GM21529 (cell line): ENCODE results near the gene LEMD1.
A peak's percentile ranks its signal among the peaks of the same experiment; 100 is the strongest.
"Not testable (repeated sequence)": the region's sequence is repeated elsewhere in the genome, so short reads cannot be mapped to it uniquely, and the experiment has no call there.

Experiments used
- ATAC-seq: cut with Tn5 transposase; IDR thresholded peaks from one replicate; pipeline ENCODE4 v1.9.1; 2021; ENCODE audit not compliant: unreplicated experiment

The LEMD1 gene

GRCh38 chr1:205447457-205448341 is 25.8 kb upstream of the LEMD1 start:
- no peak for ATAC-seq

GRCh38 chr1:205446828-205447227 is 25.0 kb upstream of the LEMD1 start:
- no peak for ATAC-seq

DNA sequence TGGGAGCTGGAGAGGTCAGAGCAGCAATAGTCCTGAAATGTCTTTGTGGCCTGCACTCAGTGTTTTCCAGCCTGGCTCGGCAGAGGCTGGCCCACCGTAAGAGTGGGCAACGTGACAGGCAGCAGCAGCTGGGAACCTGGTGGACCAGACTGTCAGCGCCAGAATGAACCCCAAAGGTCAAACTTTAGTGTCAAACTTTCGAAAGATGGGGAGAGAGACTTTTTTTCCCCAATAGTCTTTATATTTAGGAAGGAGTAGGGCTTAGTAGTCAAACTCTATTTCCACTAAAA is 23.7 kb upstream of the LEMD1 start:
- no peak for ATAC-seq

DNA sequence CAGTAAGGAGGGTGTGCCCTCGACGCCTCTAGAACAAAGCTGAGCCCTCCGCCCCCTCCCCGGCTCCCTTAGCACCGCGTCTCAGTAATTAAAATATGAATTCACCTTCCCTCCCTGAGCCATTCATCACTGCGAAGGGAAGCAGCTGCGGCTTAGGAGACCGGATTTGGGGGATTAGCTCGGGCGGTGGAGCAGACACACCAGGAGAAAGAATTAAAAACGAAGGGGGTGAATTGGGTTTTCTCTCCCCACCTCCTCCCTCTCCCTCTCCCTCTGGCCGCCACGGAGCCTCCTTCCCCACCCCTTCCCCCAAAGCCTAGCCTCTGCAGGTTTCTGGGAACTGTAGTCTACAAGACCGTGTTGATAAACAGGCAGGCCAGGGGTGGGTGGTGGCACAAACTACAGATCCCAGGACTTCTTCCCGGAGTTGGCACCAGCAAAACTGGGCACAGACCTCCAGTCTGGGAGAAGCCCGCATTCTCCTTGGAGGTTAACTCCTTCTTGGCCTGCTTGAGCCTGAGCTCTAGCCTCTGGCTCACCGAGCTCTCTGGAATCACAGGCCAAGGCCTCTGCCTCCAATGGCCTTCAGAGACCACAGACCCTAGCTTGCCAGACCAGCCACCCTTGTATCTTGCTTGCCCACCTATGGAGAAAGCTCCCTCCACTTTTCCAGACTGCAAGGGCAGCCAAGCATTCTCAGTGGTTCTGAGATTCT is 23.2 kb upstream of the LEMD1 start:
- ATAC-seq = no peak

- no peak for ATAC-seq
Measured at GRCh38 chr1:205444300-205444930, 22.6 kb upstream of the LEMD1 start.

- ATAC-seq = no peak
Measured at GRCh38 chr1:205443585-205444299, 21.9 kb upstream of the LEMD1 start.

- ATAC-seq = no peak
Measured at GRCh38 chr1:205442051-205442725, 20.3 kb upstream of the LEMD1 start.

- ATAC-seq = no peak
Measured at GRCh38 chr1:205441716-205442050, 19.8 kb upstream of the LEMD1 start.

GRCh38 chr1:205441318-205441633 is 19.4 kb upstream of the LEMD1 start:
- ATAC-seq = no peak

- ATAC-seq = peak; percentile 85
Measured at GRCh38 chr1:205440476-205441317, 18.8 kb upstream of the LEMD1 start.

DNA sequence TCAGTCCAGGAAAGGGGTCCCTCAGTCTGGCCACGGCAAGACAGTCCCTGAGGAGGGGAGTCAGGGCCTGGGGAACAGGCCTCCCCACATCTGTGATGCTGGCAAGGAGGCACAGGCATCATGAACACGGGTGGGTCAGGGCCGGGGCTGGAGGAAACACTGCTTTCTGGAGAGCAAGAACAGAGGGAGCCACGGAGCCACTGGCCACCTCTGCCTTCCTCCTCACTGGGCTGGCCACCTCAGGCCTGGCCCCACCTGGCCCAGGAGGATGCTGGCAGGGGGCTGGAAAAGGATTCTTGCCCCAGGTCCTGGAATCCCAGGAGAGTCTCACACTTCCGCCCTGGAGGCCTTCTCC is 18.2 kb upstream of the LEMD1 start:
- ATAC-seq = no peak

- no peak for ATAC-seq
Measured at GRCh38 chr1:205438213-205439158, 16.6 kb upstream of the LEMD1 start.

DNA sequence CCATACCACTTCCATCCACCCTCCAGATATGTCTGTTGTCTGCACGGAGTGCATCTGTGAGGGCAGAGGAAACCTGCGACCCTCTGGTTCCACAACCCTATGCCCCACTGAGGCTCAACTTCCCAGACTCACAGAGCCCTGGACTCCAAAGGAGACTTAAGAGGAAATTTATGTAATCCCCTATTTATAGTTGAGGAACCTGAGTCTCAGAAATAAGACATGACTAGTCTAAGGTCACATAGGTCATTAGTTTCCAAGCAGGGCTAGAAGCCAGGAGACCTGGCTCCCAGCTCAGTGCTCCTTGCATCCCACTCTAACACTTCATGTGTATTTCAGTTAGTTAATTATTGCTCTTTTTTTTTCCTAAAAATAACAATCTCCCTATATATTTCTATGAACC is 15.7 kb upstream of the LEMD1 start:
- ATAC-seq = no peak

GRCh38 chr1:205436776-205437410 is 15.0 kb upstream of the LEMD1 start:
- no peak for ATAC-seq

DNA sequence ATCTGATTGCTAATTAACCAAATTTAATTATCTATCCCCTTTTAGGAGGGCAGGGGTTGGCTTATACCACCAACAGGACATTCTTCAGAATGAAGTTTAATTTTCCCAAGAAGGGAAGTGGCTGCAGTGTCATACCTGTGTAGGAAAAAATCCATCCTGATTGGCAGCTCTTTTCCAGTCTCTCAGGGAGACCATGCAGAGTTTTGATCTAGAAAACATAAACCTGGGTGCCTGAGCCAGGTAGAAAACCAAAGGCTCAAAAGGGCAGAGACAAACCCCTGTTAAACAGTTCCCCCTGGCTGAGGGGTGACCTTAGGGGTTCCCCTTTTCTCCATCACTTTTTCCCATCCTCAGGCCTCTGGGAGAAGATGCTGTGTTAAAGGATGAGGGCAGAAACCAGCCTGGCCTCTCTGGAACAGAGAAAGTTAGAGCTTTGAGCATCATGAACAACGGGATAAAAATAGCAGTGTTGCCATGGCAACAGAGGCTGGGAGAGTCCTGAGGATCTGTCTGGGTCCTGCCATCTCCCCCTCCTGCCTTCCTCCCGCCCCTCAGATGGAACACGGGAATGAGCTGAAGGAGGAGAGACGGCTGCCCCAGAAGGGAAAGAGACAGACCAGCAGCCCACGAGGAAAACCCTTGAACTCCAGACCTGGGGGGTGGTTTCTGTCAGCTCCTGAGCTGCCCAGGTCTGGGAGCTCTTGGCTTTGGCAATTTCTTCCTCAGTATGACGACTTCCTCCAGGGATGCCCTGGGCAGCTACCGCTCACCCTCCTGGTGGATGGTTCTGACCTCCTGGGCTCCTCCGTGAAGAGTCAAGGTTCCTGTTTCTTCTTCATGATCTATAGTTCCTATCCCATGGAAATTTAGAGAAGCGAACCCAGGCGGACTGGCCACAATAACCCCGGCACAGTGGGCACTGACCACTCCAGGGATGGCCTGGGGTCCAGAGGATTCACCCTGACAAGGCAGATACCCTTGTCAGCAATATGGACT is 14.0 kb upstream of the LEMD1 start:
- no peak for ATAC-seq

GRCh38 chr1:205434738-205435137 is 12.9 kb upstream of the LEMD1 start:
- ATAC-seq = no peak

GRCh38 chr1:205432692-205433091 is 10.8 kb upstream of the LEMD1 start:
- not testable (repeated sequence) for ATAC-seq

DNA sequence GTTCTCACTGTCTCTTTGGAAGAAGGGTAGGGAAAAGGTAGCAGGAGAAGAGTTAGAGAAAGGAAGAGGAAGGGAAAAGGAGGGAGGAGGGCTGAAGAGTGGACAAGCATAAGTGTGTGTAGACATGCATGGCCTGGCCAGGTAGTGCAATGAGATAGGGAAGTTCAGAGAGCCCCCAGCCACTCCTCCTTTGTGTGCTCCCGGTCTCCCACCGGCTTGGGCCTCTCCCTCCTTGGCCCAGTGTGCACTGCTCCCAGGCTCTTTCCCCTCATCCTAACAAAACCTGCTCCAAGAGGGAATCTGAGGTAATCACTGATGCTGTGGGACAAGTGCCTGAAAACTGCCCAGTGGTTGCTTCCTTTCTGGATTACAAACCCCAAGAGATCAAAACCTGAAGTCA is 10.3 kb upstream of the LEMD1 start:
- ATAC-seq = no peak
